ENCODE results near the gene EYS. TPM values are rescaled to one million over a fixed set of nuclear protein-coding genes. Genes with fewer than 3 reads are reported as not detected.

The EYS gene
- total RNA-seq, 1 donor from 2014 or later = 2.1 TPM

DNA sequence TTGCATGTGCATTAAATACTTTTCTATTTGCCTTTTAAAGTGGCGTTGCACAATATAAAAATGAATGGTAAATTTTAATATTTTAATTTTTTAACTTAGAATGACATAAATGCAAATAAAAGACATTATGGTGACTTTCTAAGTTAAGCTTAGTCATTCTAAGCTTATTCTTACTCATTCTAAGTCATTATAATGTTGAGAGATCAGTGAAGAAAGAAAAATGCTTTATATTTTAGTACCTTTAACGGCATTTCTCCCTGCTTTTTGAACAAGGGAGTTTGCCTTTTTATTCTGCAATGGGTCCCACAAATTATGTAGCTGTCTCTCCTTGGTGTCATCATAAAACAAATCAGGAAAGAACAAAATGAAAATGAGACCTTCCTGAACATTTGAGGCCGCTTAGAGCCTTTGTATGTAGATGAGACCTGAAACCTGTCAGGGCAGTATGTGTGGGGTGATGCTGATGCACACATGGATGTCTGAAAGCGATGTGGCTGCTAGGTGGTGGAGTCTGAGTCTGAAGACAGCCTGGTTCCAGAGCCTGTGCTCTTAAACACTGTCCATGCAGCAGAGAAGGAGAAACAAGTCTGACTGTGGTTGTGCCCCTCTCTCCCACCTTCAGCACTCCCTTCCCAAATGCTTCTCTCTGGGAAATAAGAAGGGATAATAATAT lies 1913.4 kb downstream of the EYS start:
- Histone ChIP-seq H3K9ac (ENCODE audit: low read depth in 1 of 3, low read length in 3 of 3) (no peak overlapping the region), H3K27me3 (ENCODE audit: control insufficient read depth in 3 of 3, insufficient read depth in 3 of 3, low read length in 3 of 3) (peaks cover 0 to 4% (median 0%) of the 10 kb centered on the region in 3 donors), H3K9me3 (ENCODE audit: control insufficient read depth in 3 of 3, low read length in 3 of 3) (no peaks in the 10 kb centered on the region), H3K27ac (ENCODE audit: low read depth, low read length) (no peak overlapping the region), H3K4me3 (ENCODE audit: low read length in 3 of 3) (no peak overlapping the region), H3K4me1 (ENCODE audit: control insufficient read depth in 3 of 3, insufficient read depth in 3 of 3, low read length in 3 of 3) (no peaks in the 10 kb centered on the region), H3K36me3 (ENCODE audit: control insufficient read depth in 3 of 3, insufficient read depth in 3 of 3, low read length in 3 of 3) (no peaks in the 10 kb centered on the region)

DNA sequence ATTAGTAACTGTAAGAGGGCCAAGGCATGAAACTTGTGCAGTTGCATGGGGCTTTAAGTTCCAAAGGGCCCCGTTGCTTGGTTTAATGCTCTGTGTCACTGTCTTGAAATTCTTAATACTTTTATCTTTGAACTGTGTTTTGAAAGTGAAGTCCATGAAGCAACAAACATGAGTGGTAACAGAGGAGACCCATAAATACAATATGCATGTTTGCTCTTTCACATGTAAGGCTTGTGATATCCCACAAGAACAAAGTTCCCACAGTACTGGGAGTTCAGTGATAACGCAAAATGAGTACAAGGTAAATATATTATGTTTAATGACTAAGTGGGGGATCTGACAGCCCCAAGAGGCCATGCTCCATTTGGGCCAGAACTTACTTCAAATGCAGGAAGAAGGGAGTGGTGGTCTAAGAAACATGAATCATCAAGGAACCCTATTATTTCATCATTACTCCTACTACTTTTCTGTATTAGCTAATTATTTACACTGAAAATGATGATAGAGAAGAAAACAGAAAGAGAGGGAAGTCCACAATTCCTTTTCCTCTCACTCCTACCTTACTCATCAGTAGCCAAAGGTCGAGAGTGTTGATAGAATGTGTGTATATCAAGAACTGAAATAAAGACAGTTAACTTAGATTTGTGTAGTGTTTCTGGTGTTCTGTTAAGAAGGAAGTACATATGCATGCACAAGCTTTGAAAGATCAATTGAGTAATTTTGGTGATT lies 1914.1 kb downstream of the EYS start:
- Histone ChIP-seq H3K27me3 (ENCODE audit: control insufficient read depth in 3 of 3, insufficient read depth in 3 of 3, low read length in 3 of 3) (peaks cover 0 to 4% (median 0%) of the 10 kb centered on the region in 3 donors), H3K4me1 (ENCODE audit: control insufficient read depth in 3 of 3, insufficient read depth in 3 of 3, low read length in 3 of 3) (no peaks in the 10 kb centered on the region), H3K9ac (ENCODE audit: low read depth in 1 of 3, low read length in 3 of 3) (no peak overlapping the region), H3K9me3 (ENCODE audit: control insufficient read depth in 3 of 3, low read length in 3 of 3) (no peaks in the 10 kb centered on the region), H3K36me3 (ENCODE audit: control insufficient read depth in 3 of 3, insufficient read depth in 3 of 3, low read length in 3 of 3) (no peaks in the 10 kb centered on the region), H3K4me3 (ENCODE audit: low read length in 3 of 3) (no peak overlapping the region), H3K27ac (ENCODE audit: low read depth, low read length) (no peak overlapping the region)

DNA sequence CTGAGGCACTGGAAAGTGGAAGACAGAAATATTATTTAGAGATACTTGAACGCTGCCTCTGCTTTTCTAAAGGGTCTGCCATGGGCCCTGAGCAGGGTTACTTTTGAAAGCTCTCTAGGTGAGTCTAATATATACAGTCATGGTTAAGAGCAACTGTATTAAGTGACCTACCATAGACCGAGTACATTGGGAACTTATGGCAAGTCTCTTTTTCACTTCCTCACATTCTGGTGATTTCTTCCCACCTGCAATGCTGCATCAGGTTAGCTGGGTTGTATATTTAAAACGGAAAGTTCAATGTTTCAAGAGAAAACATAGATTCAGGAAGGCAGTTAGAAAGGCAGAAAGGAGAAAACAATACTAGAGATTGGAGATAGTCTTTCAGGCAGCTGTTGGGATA lies 1916.7 kb downstream of the EYS start:
- H3K27me3 ChIP-seq (ENCODE audit: control insufficient read depth in 3 of 3, insufficient read depth in 3 of 3, low read length in 3 of 3) = peaks cover 0 to 4% (median 0%) of the 10 kb centered on the region in 3 donors
- H3K4me1 ChIP-seq (ENCODE audit: control insufficient read depth in 3 of 3, insufficient read depth in 3 of 3, low read length in 3 of 3) = no peaks in the 10 kb centered on the region
- no peak overlapping the region for H3K9ac ChIP-seq (ENCODE audit: low read depth in 1 of 3, low read length in 3 of 3)
- no peaks in the 10 kb centered on the region for H3K36me3 ChIP-seq (ENCODE audit: control insufficient read depth in 3 of 3, insufficient read depth in 3 of 3, low read length in 3 of 3)
- H3K4me3 ChIP-seq (ENCODE audit: low read length in 3 of 3) = no peak overlapping the region
- no peak overlapping the region for H3K27ac ChIP-seq (ENCODE audit: low read depth, low read length)
- no peaks in the 10 kb centered on the region for H3K9me3 ChIP-seq (ENCODE audit: control insufficient read depth in 3 of 3, low read length in 3 of 3)

- Histone ChIP-seq H3K4me1 (ENCODE audit: control insufficient read depth in 3 of 3, insufficient read depth in 3 of 3, low read length in 3 of 3) (no peaks in the 10 kb centered on the region), H3K27ac (ENCODE audit: low read depth, low read length) (no peak overlapping the region), H3K36me3 (ENCODE audit: control insufficient read depth in 3 of 3, insufficient read depth in 3 of 3, low read length in 3 of 3) (no peaks in the 10 kb centered on the region), H3K4me3 (ENCODE audit: low read length in 3 of 3) (no peak overlapping the region), H3K9me3 (ENCODE audit: control insufficient read depth in 3 of 3, low read length in 3 of 3) (no peaks in the 10 kb centered on the region), H3K27me3 (ENCODE audit: control insufficient read depth in 3 of 3, insufficient read depth in 3 of 3, low read length in 3 of 3) (peaks cover 0 to 4% (median 0%) of the 10 kb centered on the region in 3 donors), H3K9ac (ENCODE audit: low read depth in 1 of 3, low read length in 3 of 3) (no peak overlapping the region)
Measured at GRCh38 chr6:63789699-63790098, 1917.3 kb downstream of the EYS start.

DNA sequence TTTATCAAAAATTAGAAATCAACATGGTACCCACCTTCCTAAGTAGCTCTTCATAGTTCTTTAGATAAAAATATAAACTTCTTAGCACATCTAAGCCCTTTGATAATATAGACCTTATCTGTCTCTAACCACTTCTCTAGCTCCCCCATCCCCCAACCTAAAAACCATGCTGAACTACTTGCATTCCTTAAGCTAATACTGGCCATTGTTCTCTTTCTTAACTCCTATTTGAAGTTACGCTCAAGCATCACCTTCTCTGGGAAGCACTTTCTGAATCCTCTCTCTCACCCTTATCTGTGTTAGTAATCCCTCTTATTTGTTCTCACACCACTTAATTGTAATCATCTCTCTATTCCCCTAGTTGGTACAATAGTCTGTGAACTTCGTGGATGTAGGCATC lies 1918.5 kb downstream of the EYS start:
- no peak overlapping the region for H3K4me3 ChIP-seq (ENCODE audit: low read length in 3 of 3)
- no peaks in the 10 kb centered on the region for H3K4me1 ChIP-seq (ENCODE audit: control insufficient read depth in 3 of 3, insufficient read depth in 3 of 3, low read length in 3 of 3)
- H3K27me3 ChIP-seq (ENCODE audit: control insufficient read depth in 3 of 3, insufficient read depth in 3 of 3, low read length in 3 of 3) = peaks cover 0 to 4% (median 0%) of the 10 kb centered on the region in 3 donors
- H3K36me3 ChIP-seq (ENCODE audit: control insufficient read depth in 3 of 3, insufficient read depth in 3 of 3, low read length in 3 of 3) = no peaks in the 10 kb centered on the region
- no peak overlapping the region for H3K27ac ChIP-seq (ENCODE audit: low read depth, low read length)
- no peak overlapping the region for H3K9ac ChIP-seq (ENCODE audit: low read depth in 1 of 3, low read length in 3 of 3)
- no peaks in the 10 kb centered on the region for H3K9me3 ChIP-seq (ENCODE audit: control insufficient read depth in 3 of 3, low read length in 3 of 3)

DNA sequence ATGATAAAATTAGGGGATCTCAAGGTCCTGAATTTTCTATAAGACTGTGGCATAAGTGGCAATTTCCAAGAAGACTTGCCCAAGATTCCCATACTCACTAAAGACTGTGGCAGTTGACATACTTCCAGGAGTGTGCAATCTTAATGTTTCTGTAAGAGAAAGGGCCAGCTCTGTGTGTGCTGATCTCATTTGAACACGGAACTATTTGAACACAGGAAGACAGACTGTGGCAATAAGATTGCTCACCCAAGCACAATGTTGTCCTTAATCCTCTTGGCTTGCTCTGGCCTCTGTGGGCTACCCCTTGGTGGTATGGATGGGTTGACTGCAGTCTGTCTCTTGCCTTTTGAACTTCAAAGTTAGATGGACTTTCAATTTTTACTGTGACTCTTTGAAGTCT lies 1920.0 kb downstream of the EYS start:
- Histone ChIP-seq H3K27ac (ENCODE audit: low read depth, low read length) (no peak overlapping the region), H3K27me3 (ENCODE audit: control insufficient read depth in 3 of 3, insufficient read depth in 3 of 3, low read length in 3 of 3) (peaks cover 0 to 4% (median 0%) of the 10 kb centered on the region in 3 donors), H3K4me1 (ENCODE audit: control insufficient read depth in 3 of 3, insufficient read depth in 3 of 3, low read length in 3 of 3) (no peaks in the 10 kb centered on the region), H3K9me3 (ENCODE audit: control insufficient read depth in 3 of 3, low read length in 3 of 3) (no peaks in the 10 kb centered on the region), H3K9ac (ENCODE audit: low read depth in 1 of 3, low read length in 3 of 3) (no peak overlapping the region), H3K36me3 (ENCODE audit: control insufficient read depth in 3 of 3, insufficient read depth in 3 of 3, low read length in 3 of 3) (no peaks in the 10 kb centered on the region), H3K4me3 (ENCODE audit: low read length in 3 of 3) (no peak overlapping the region)

- Histone ChIP-seq H3K27me3 (ENCODE audit: control insufficient read depth in 3 of 3, insufficient read depth in 3 of 3, low read length in 3 of 3) (peaks cover 0 to 4% (median 0%) of the 10 kb centered on the region in 3 donors), H3K4me3 (ENCODE audit: low read length in 3 of 3) (no peak overlapping the region), H3K9me3 (ENCODE audit: control insufficient read depth in 3 of 3, low read length in 3 of 3) (no peaks in the 10 kb centered on the region), H3K36me3 (ENCODE audit: control insufficient read depth in 3 of 3, insufficient read depth in 3 of 3, low read length in 3 of 3) (no peaks in the 10 kb centered on the region), H3K27ac (ENCODE audit: low read depth, low read length) (no peak overlapping the region), H3K9ac (ENCODE audit: low read depth in 1 of 3, low read length in 3 of 3) (no peak overlapping the region), H3K4me1 (ENCODE audit: control insufficient read depth in 3 of 3, insufficient read depth in 3 of 3, low read length in 3 of 3) (no peaks in the 10 kb centered on the region)
Measured at GRCh38 chr6:63785006-63785405, 1922.0 kb downstream of the EYS start.

GRCh38 chr6:63783096-63783495 lies 1923.9 kb downstream of the EYS start:
- Histone ChIP-seq H3K36me3 (ENCODE audit: control insufficient read depth in 3 of 3, insufficient read depth in 3 of 3, low read length in 3 of 3) (no peaks in the 10 kb centered on the region), H3K27me3 (ENCODE audit: control insufficient read depth in 3 of 3, insufficient read depth in 3 of 3, low read length in 3 of 3) (no peaks in the 10 kb centered on the region), H3K4me1 (ENCODE audit: control insufficient read depth in 3 of 3, insufficient read depth in 3 of 3, low read length in 3 of 3) (no peaks in the 10 kb centered on the region), H3K4me3 (ENCODE audit: low read length in 3 of 3) (no peak overlapping the region), H3K9ac (ENCODE audit: low read depth in 1 of 3, low read length in 3 of 3) (no peak overlapping the region), H3K27ac (ENCODE audit: low read depth, low read length) (no peak overlapping the region), H3K9me3 (ENCODE audit: control insufficient read depth in 3 of 3, low read length in 3 of 3) (no peaks in the 10 kb centered on the region)

GRCh38 chr6:63774961-63775360 lies 1932.1 kb downstream of the EYS start:
- H3K27ac ChIP-seq (ENCODE audit: low read depth, low read length) = no peak overlapping the region
- H3K4me3 ChIP-seq (ENCODE audit: low read length in 3 of 3) = no peak overlapping the region
- H3K4me1 ChIP-seq (ENCODE audit: control insufficient read depth in 3 of 3, insufficient read depth in 3 of 3, low read length in 3 of 3) = no peaks in the 10 kb centered on the region
- H3K27me3 ChIP-seq (ENCODE audit: control insufficient read depth in 3 of 3, insufficient read depth in 3 of 3, low read length in 3 of 3) = no peaks in the 10 kb centered on the region
- no peaks in the 10 kb centered on the region for H3K9me3 ChIP-seq (ENCODE audit: control insufficient read depth in 3 of 3, low read length in 3 of 3)
- no peak overlapping the region for H3K9ac ChIP-seq (ENCODE audit: low read depth in 1 of 3, low read length in 3 of 3)
- no peaks in the 10 kb centered on the region for H3K36me3 ChIP-seq (ENCODE audit: control insufficient read depth in 3 of 3, insufficient read depth in 3 of 3, low read length in 3 of 3)

GRCh38 chr6:63773200-63773599 lies 1933.8 kb downstream of the EYS start:
- Histone ChIP-seq H3K4me3 (ENCODE audit: low read length in 3 of 3) (no peak overlapping the region), H3K36me3 (ENCODE audit: control insufficient read depth in 3 of 3, insufficient read depth in 3 of 3, low read length in 3 of 3) (no peaks in the 10 kb centered on the region), H3K27ac (ENCODE audit: low read depth, low read length) (no peak overlapping the region), H3K4me1 (ENCODE audit: control insufficient read depth in 3 of 3, insufficient read depth in 3 of 3, low read length in 3 of 3) (no peaks in the 10 kb centered on the region), H3K27me3 (ENCODE audit: control insufficient read depth in 3 of 3, insufficient read depth in 3 of 3, low read length in 3 of 3) (no peaks in the 10 kb centered on the region), H3K9ac (ENCODE audit: low read depth in 1 of 3, low read length in 3 of 3) (no peak overlapping the region), H3K9me3 (ENCODE audit: control insufficient read depth in 3 of 3, low read length in 3 of 3) (no peaks in the 10 kb centered on the region)

All from skeletal muscle tissue (tissue), 4 donors.